ENCODE results near the gene MRPS21.

DNA sequence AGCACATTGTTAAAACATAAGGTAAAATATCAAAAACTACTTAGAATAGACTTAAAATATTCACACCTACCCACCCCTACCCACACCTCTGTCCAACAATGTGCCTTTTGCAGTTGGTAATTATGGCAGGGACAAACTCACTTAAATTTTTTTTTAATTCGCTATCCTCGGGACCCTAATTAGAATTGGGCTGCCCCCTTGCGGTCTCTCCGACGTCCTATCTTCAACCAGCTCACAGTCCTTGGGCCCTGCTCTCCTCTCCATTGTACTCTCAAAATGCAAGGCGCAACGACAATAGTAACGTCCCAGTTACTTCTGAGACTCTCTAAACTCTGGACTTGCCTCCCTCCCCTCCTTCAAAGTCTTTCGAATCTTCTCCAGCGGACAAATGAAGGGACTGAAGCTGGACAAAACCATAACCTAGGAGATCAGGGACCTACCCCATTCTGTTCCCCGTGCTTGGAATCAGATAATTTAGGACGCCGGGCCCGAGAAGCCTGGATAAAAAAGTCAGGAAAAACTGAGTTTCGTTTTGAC, 12.4 kb upstream of the MRPS21 start:
- TF ChIP-seq POLR2AphosphoS5 (IDR thresholded peaks at IDR 0.05; ENCODE audit: low read depth, low read length) (peak; percentile 15; the same call in 1 of the 2 replicates), POLR2A (IDR thresholded peaks at IDR 0.05; ENCODE audit: control extremely low read depth in 1 of 2, low read depth in 2 of 2, low read length in 2 of 2) (no peak), SP1 (IDR thresholded peaks at IDR 0.05; ENCODE audit: low read depth, low read length) (no peak), SAP30 (IDR thresholded peaks at IDR 0.05; ENCODE audit: insufficient read depth, insufficient replicate concordance, low read length) (no peak), EP300 (IDR thresholded peaks at IDR 0.05; ENCODE audit: borderline replicate concordance in 1 of 2, low read depth in 2 of 2, low read length in 2 of 2) (no peak), TCF12 (IDR thresholded peaks at IDR 0.05; ENCODE audit: low read depth, low read length) (no peak), YY1 (IDR thresholded peaks at IDR 0.05; ENCODE audit: low read depth, low read length) (no peak), PHF8 (conservative IDR thresholded peaks at IDR 0.05; ENCODE audit: low read depth, low read length) (no peak; the same call in 1 of the 2 replicates), BCL11A (IDR thresholded peaks at IDR 0.05; ENCODE audit: low read depth in 2 of 2, low read length in 2 of 2) (no peak), RAD21 (IDR thresholded peaks at IDR 0.05 in 1 of 2, conservative IDR thresholded peaks at IDR 0.05 in 1 of 2; ENCODE audit: low read depth in 2 of 2, low read length in 2 of 2) (peak; percentile 66 to 76), EGR1 (IDR thresholded peaks at IDR 0.05; ENCODE audit: borderline replicate concordance, low read depth, low read length) (no peak), HDAC2 (IDR thresholded peaks at IDR 0.05; ENCODE audit: borderline replicate concordance in 1 of 2, low read depth in 2 of 2, low read length in 2 of 2) (no peak)
- TF ChIP-seq, protein P1, sequence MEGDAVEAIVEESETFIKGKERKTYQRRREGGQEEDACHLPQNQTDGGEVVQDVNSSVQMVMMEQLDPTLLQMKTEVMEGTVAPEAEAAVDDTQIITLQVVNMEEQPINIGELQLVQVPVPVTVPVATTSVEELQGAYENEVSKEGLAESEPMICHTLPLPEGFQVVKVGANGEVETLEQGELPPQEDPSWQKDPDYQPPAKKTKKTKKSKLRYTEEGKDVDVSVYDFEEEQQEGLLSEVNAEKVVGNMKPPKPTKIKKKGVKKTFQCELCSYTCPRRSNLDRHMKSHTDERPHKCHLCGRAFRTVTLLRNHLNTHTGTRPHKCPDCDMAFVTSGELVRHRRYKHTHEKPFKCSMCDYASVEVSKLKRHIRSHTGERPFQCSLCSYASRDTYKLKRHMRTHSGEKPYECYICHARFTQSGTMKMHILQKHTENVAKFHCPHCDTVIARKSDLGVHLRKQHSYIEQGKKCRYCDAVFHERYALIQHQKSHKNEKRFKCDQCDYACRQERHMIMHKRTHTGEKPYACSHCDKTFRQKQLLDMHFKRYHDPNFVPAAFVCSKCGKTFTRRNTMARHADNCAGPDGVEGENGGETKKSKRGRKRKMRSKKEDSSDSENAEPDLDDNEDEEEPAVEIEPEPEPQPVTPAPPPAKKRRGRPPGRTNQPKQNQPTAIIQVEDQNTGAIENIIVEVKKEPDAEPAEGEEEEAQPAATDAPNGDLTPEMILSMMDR (IDR thresholded peaks at IDR 0.05; ENCODE audit: control extremely low read depth in 1 of 3, insufficient read depth in 1 of 3, low read depth in 1 of 3, low read length in 3 of 3): peak; percentile 57 to 74 (median 68)
- TF ChIP-seq, protein P2, sequence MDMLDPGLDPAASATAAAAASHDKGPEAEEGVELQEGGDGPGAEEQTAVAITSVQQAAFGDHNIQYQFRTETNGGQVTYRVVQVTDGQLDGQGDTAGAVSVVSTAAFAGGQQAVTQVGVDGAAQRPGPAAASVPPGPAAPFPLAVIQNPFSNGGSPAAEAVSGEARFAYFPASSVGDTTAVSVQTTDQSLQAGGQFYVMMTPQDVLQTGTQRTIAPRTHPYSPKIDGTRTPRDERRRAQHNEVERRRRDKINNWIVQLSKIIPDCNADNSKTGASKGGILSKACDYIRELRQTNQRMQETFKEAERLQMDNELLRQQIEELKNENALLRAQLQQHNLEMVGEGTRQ (IDR thresholded peaks at IDR 0.05; ENCODE audit: low read length): no peak

All from H1 (cell line).